Activated T-helper 1 cell treated with anti-CD3 and anti-CD28 coated beads, Interleukin-12 subunit alpha, Interleukin-12 subunit beta, Interleukin-2, Interleukin-4 antibody, amounts not matched to agents 30 ng/mL and 10 ng/mL and 1 ng/mL, durations not matched to agents 14 hours and 24 hours and 36 hours (primary cell): Measurements from ENCODE around the gene MAP3K4. TPM values are rescaled to one million over a fixed set of nuclear protein-coding genes. Genes with fewer than 3 reads are reported as not detected.
"Not testable (repeated sequence)": the region's sequence is repeated elsewhere in the genome, so short reads cannot be mapped to it uniquely, and the experiment has no call there.

Source experiments
- DNase-seq: peaks from one replicate; pipeline ENCODE4 v3.0.0; 2021; ENCODE audit warnings: low spot score
- H3K27ac Mint-ChIP-seq: one replicate; pipeline ENCODE4 v1.8.0; 2021; ENCODE audit warnings: mild to moderate bottlenecking, mixed read lengths
- H3K27me3 Mint-ChIP-seq: one replicate; pipeline ENCODE4 v1.8.0; 2022; ENCODE audit warnings: mild to moderate bottlenecking, moderate library complexity, mixed read lengths; ENCODE audit not compliant: insufficient read depth
- H3K36me3 Mint-ChIP-seq: one replicate; pipeline ENCODE4 v1.8.0; 2021; ENCODE audit warnings: low read depth, mixed read lengths
- H3K4me1 Mint-ChIP-seq: one replicate; pipeline ENCODE4 v1.8.0; 2021; ENCODE audit warnings: low read depth, mixed read lengths
- H3K4me3 Mint-ChIP-seq: one replicate; pipeline ENCODE4 v1.8.0; 2021; ENCODE audit warnings: mild to moderate bottlenecking, moderate library complexity, mixed read lengths
- H3K9me3 Mint-ChIP-seq: one replicate; pipeline ENCODE4 v1.8.0; 2021; ENCODE audit warnings: mixed read lengths
- intact Hi-C: fragments of 100-400 bp; cut with micrococcal nuclease; formaldehyde crosslinking; loops from one replicate; pipeline ENCODE4 v1.15.1; 2024
- total RNA-seq: library from RNA; stranded (reverse); gene quantifications from 2 replicates; pipeline ENCODE4 v1.2.3, GENCODE V29; 2022

MAP3K4 gene
- total RNA-seq, 1 donor from 2014 or later, result 47.0 TPM

- intact Hi-C loops, result no loop called here
- Mint-ChIP-seq H3K9me3 (no peaks in the 10 kb centered on the region), H3K27ac (no peak overlapping the region), H3K27me3 (peaks cover 4% of the 10 kb centered on the region), H3K4me3 (no peak overlapping the region), H3K4me1 (no peaks in the 10 kb centered on the region), H3K36me3 (no peaks in the 10 kb centered on the region)
- DNase-seq, result no peak
Observed at GRCh38 chr6:160974304-160974771, 17.2 kb upstream of the MAP3K4 start.

GRCh38 chr6:160975162-160975561 lies 16.4 kb upstream of the MAP3K4 start:
- no peak overlapping the region for H3K4me3 Mint-ChIP-seq
- no peaks in the 10 kb centered on the region for H3K9me3 Mint-ChIP-seq
- no peak for DNase-seq
- intact Hi-C loops, result no loop called here
- H3K27ac Mint-ChIP-seq, result no peak overlapping the region
- no peaks in the 10 kb centered on the region for H3K36me3 Mint-ChIP-seq
- H3K4me1 Mint-ChIP-seq, result no peaks in the 10 kb centered on the region
- peaks cover 4% of the 10 kb centered on the region for H3K27me3 Mint-ChIP-seq

- DNase-seq, H3K27ac Mint-ChIP-seq, H3K36me3 Mint-ChIP-seq, intact Hi-C loops, H3K27me3 Mint-ChIP-seq, H3K4me3 Mint-ChIP-seq, H3K4me1 Mint-ChIP-seq, H3K9me3 Mint-ChIP-seq: not testable (repeated sequence)
Observed at GRCh38 chr6:160975961-160976360, 15.6 kb upstream of the MAP3K4 start.

- intact Hi-C loops, result no loop called here
- no peaks in the 10 kb centered on the region for H3K36me3 Mint-ChIP-seq
- H3K4me1 Mint-ChIP-seq, result no peaks in the 10 kb centered on the region
- H3K9me3 Mint-ChIP-seq, result peaks cover 12% of the 10 kb centered on the region
- no peak overlapping the region for H3K27ac Mint-ChIP-seq
- peaks cover 6% of the 10 kb centered on the region for H3K27me3 Mint-ChIP-seq
- no peak overlapping the region for H3K4me3 Mint-ChIP-seq
- no peak for DNase-seq
Observed at GRCh38 chr6:160978141-160978901, 13.2 kb upstream of the MAP3K4 start.

GRCh38 chr6:160979061-160979708 lies 12.4 kb upstream of the MAP3K4 start:
- no peaks in the 10 kb centered on the region for H3K36me3 Mint-ChIP-seq
- H3K4me1 Mint-ChIP-seq, result no peaks in the 10 kb centered on the region
- no peak overlapping the region for H3K27ac Mint-ChIP-seq
- intact Hi-C loops, result no loop called here
- peaks cover 6% of the 10 kb centered on the region for H3K27me3 Mint-ChIP-seq
- no peak overlapping the region for H3K4me3 Mint-ChIP-seq
- H3K9me3 Mint-ChIP-seq, result peaks cover 20% of the 10 kb centered on the region
- DNase-seq, result no peak

GRCh38 chr6:160983377-160983948 lies 8.1 kb upstream of the MAP3K4 start:
- H3K27ac Mint-ChIP-seq, intact Hi-C loops, H3K36me3 Mint-ChIP-seq, H3K4me3 Mint-ChIP-seq, H3K4me1 Mint-ChIP-seq, DNase-seq: not testable (repeated sequence)
- H3K9me3 Mint-ChIP-seq, result peaks cover 38% of the 10 kb centered on the region
- peaks cover 11% of the 10 kb centered on the region for H3K27me3 Mint-ChIP-seq

GRCh38 chr6:160986851-160987250 lies 4.7 kb upstream of the MAP3K4 start:
- H3K4me3 Mint-ChIP-seq, result no peak overlapping the region
- intact Hi-C loops, result no loop called here
- H3K9me3 Mint-ChIP-seq, result peaks cover 36% of the 10 kb centered on the region
- peaks cover 1% of the 10 kb centered on the region for H3K36me3 Mint-ChIP-seq
- no peak overlapping the region for H3K27ac Mint-ChIP-seq
- H3K27me3 Mint-ChIP-seq, result peaks cover 17% of the 10 kb centered on the region
- H3K4me1 Mint-ChIP-seq, result no peaks in the 10 kb centered on the region
- DNase-seq, result no peak

GRCh38 chr6:160987265-160987664 lies 4.3 kb upstream of the MAP3K4 start:
- peaks cover under 1% of the 10 kb centered on the region for H3K4me1 Mint-ChIP-seq
- no peak overlapping the region for H3K27ac Mint-ChIP-seq
- peaks cover 32% of the 10 kb centered on the region for H3K9me3 Mint-ChIP-seq
- H3K4me3 Mint-ChIP-seq, result no peak overlapping the region
- intact Hi-C loops, result no loop called here
- no peak for DNase-seq
- H3K36me3 Mint-ChIP-seq, result peaks cover 1% of the 10 kb centered on the region
- peaks cover 17% of the 10 kb centered on the region for H3K27me3 Mint-ChIP-seq

- DNase-seq, result no peak
- peak overlapping the region; percentile 83 for H3K4me3 Mint-ChIP-seq
- intact Hi-C loops, result loop anchor here (2.0 to 10.0 kb wide), 6 partner anchors 60 to 466 kb away; no protein-coding TSS in a partner anchor
- peaks cover 17% of the 10 kb centered on the region for H3K27me3 Mint-ChIP-seq
- H3K36me3 Mint-ChIP-seq, result no peaks in the 10 kb centered on the region
- H3K4me1 Mint-ChIP-seq, result peaks cover 15% of the 10 kb centered on the region
- H3K27ac Mint-ChIP-seq, result peak overlapping the region; percentile 34
- peaks cover 14% of the 10 kb centered on the region for H3K9me3 Mint-ChIP-seq
Observed at GRCh38 chr6:160990847-160991405, 643 bp upstream of the MAP3K4 start.

- H3K4me3 Mint-ChIP-seq, result peak overlapping the region; percentile 95
- H3K9me3 Mint-ChIP-seq, result peaks cover 5% of the 10 kb centered on the region
- peaks cover 21% of the 10 kb centered on the region for H3K4me1 Mint-ChIP-seq
- peaks cover 17% of the 10 kb centered on the region for H3K27me3 Mint-ChIP-seq
- intact Hi-C loops, result loop anchor here (1.0 to 10.0 kb wide), 8 partner anchors 90 to 1735 kb away; partner anchors contain the start of genes PACRG and PRKN
- DNase-seq, result no peak
- peak overlapping the region; percentile 91 for H3K27ac Mint-ChIP-seq
- H3K36me3 Mint-ChIP-seq, result no peaks in the 10 kb centered on the region
Observed at GRCh38 chr6:160992061-160992979, 751 bp downstream of the MAP3K4 start.

- Mint-ChIP-seq H3K9me3 (no peaks in the 10 kb centered on the region), H3K36me3 (no peaks in the 10 kb centered on the region), H3K27me3 (peaks cover 13% of the 10 kb centered on the region), H3K27ac (peak overlapping the region; percentile 91), H3K4me1 (peaks cover 21% of the 10 kb centered on the region), H3K4me3 (peak overlapping the region; percentile 95)
- intact Hi-C loops, result loop anchor here (1.0 to 10.0 kb wide), 9 partner anchors 89 to 1734 kb away; partner anchors contain the start of genes AGPAT4, PACRG and PRKN
- no peak for DNase-seq
Observed at GRCh38 chr6:160992980-160993314, 1.4 kb downstream of the MAP3K4 start.

- Mint-ChIP-seq H3K27me3 (peaks cover 4% of the 10 kb centered on the region), H3K4me3 (no peak overlapping the region), H3K4me1 (peaks cover 21% of the 10 kb centered on the region), H3K36me3 (no peaks in the 10 kb centered on the region), H3K9me3 (no peaks in the 10 kb centered on the region), H3K27ac (no peak overlapping the region)
- DNase-seq, result no peak
- intact Hi-C loops, result loop anchor here (10.0 kb wide), 1 partner anchor 470 kb away; no protein-coding TSS in a partner anchor
Observed at GRCh38 chr6:160995271-160995670, 3.7 kb downstream of the MAP3K4 start.
